ENCODE data around the gene RAB10. TPM values are rescaled to one million over a fixed set of nuclear protein-coding genes. Genes with fewer than 3 reads are reported as not detected.
"Not testable (repeated sequence)": the region's sequence is repeated elsewhere in the genome, so short reads cannot be mapped to it uniquely, and the experiment has no call there.

Gene RAB10
- polyA plus RNA-seq, 2 donors = 190 to 320 TPM

- 87 to 92% methylated on average over 1 of the region's 1 CpG for whole genome bisulfite sequencing, 2 donors
- Histone ChIP-seq H3K9me3 (ENCODE audit: control insufficient read depth in 2 of 2, insufficient read depth in 1 of 2, low read depth in 1 of 2, low read length in 1 of 2) (no peaks in the 10 kb centered on the region), H3K4me1 (ENCODE audit: control insufficient read depth in 2 of 2, insufficient read depth in 2 of 2, low read length in 1 of 2) (no peaks in the 10 kb centered on the region), H3K4me3 (ENCODE audit: low read depth in 1 of 2, low read length in 2 of 2) (no peak overlapping the region), H3K36me3 (ENCODE audit: control insufficient read depth in 2 of 2, insufficient read depth in 2 of 2, low read length in 1 of 2) (no peaks in the 10 kb centered on the region), H3K27ac (ENCODE audit: low read depth in 2 of 2, low read length in 1 of 2) (no peak overlapping the region), H3K27me3 (ENCODE audit: control insufficient read depth in 1 of 2, insufficient read depth in 2 of 2, low read length in 2 of 2) (no peaks in the 10 kb centered on the region)
Measured at GRCh38 chr2:26080356-26080755, 46.5 kb downstream of the RAB10 start.

GRCh38 chr2:26080925-26081324 is 47.0 kb downstream of the RAB10 start:
- not testable (repeated sequence) for H3K27me3 ChIP-seq (ENCODE audit: control insufficient read depth in 1 of 2, insufficient read depth in 2 of 2, low read length in 2 of 2); H3K36me3 ChIP-seq (ENCODE audit: control insufficient read depth in 2 of 2, insufficient read depth in 2 of 2, low read length in 1 of 2); H3K4me1 ChIP-seq (ENCODE audit: control insufficient read depth in 2 of 2, insufficient read depth in 2 of 2, low read length in 1 of 2); H3K27ac ChIP-seq (ENCODE audit: low read depth in 2 of 2, low read length in 1 of 2); H3K9me3 ChIP-seq (ENCODE audit: control insufficient read depth in 2 of 2, insufficient read depth in 1 of 2, low read depth in 1 of 2, low read length in 1 of 2); H3K4me3 ChIP-seq (ENCODE audit: low read depth in 1 of 2, low read length in 2 of 2)
- 95 to 97% methylated on average over 3 of the region's 3 CpGs for WGBS, 2 donors

- Histone ChIP-seq H3K27ac (ENCODE audit: low read depth in 2 of 2, low read length in 1 of 2) (no peak overlapping the region), H3K4me1 (ENCODE audit: control insufficient read depth in 2 of 2, insufficient read depth in 2 of 2, low read length in 1 of 2) (no peaks in the 10 kb centered on the region), H3K4me3 (ENCODE audit: low read depth in 1 of 2, low read length in 2 of 2) (no peak overlapping the region), H3K27me3 (ENCODE audit: control insufficient read depth in 1 of 2, insufficient read depth in 2 of 2, low read length in 2 of 2) (no peaks in the 10 kb centered on the region), H3K36me3 (ENCODE audit: control insufficient read depth in 2 of 2, insufficient read depth in 2 of 2, low read length in 1 of 2) (no peaks in the 10 kb centered on the region), H3K9me3 (ENCODE audit: control insufficient read depth in 2 of 2, insufficient read depth in 1 of 2, low read depth in 1 of 2, low read length in 1 of 2) (no peaks in the 10 kb centered on the region)
- 93 to 95% methylated on average over 5 of the region's 5 CpGs for WGBS, 2 donors
Measured at GRCh38 chr2:26081556-26081955, 47.7 kb downstream of the RAB10 start.

DNA sequence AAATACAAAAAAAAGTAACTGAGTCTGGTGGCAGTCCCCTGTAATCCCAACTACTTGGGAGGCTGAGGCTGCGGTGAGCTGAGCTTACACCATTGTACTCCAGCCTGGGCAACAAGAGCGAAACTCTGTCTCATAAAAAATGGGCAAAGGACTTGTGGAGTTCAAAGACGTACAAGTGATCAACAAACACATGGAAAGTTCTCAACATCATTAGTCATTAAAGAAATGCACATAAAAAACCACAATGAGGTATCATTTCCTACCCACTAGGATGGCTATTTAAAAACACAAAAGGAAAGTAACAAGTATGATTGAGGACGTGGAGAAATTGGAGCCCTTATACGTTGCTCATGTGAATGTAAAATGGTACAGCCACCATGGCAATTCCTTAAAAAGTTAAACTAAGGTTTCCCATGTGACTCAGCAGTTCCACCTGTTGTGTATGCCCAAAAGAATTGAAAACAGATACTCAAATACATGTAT is 52.3 kb downstream of the RAB10 start:
- no peak overlapping the region for H3K4me3 ChIP-seq (ENCODE audit: low read depth in 1 of 2, low read length in 2 of 2)
- H3K9me3 ChIP-seq (ENCODE audit: control insufficient read depth in 2 of 2, insufficient read depth in 1 of 2, low read depth in 1 of 2, low read length in 1 of 2) = no peaks in the 10 kb centered on the region
- WGBS, 2 donors = 77% methylated on average over 5 of the region's 5 CpGs
- no peaks in the 10 kb centered on the region for H3K36me3 ChIP-seq (ENCODE audit: control insufficient read depth in 2 of 2, insufficient read depth in 2 of 2, low read length in 1 of 2)
- H3K4me1 ChIP-seq (ENCODE audit: control insufficient read depth in 2 of 2, insufficient read depth in 2 of 2, low read length in 1 of 2) = peaks cover 0 to 2% of the 10 kb centered on the region in 2 donors
- H3K27me3 ChIP-seq (ENCODE audit: control insufficient read depth in 1 of 2, insufficient read depth in 2 of 2, low read length in 2 of 2) = no peaks in the 10 kb centered on the region
- no peak overlapping the region for H3K27ac ChIP-seq (ENCODE audit: low read depth in 2 of 2, low read length in 1 of 2)

DNA sequence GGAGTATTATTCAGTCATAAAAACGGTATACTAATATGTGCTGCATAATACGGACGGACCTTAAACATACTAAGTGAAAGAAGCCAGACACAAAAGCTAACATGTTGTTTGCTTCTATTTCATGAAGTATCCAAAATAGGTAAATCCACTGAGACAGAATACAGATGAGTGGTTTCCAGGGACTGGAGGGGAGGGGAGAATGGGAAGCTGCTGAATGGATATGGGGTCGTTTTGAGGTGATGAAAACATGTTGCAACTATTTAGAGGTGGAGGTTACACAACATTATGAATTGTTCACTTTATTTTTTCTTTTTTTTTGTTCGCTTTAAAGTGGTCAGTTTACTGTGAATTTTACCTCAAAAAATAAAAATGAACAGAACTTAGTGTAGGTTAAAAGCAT is 52.9 kb downstream of the RAB10 start:
- H3K4me1 ChIP-seq (ENCODE audit: control insufficient read depth in 2 of 2, insufficient read depth in 2 of 2, low read length in 1 of 2) = peaks cover 0 to 2% of the 10 kb centered on the region in 2 donors
- no peaks in the 10 kb centered on the region for H3K9me3 ChIP-seq (ENCODE audit: control insufficient read depth in 2 of 2, insufficient read depth in 1 of 2, low read depth in 1 of 2, low read length in 1 of 2)
- H3K27me3 ChIP-seq (ENCODE audit: control insufficient read depth in 1 of 2, insufficient read depth in 2 of 2, low read length in 2 of 2) = no peaks in the 10 kb centered on the region
- no peaks in the 10 kb centered on the region for H3K36me3 ChIP-seq (ENCODE audit: control insufficient read depth in 2 of 2, insufficient read depth in 2 of 2, low read length in 1 of 2)
- 80 to 81% methylated on average over 5 of the region's 5 CpGs for WGBS, 2 donors
- no peak overlapping the region for H3K4me3 ChIP-seq (ENCODE audit: low read depth in 1 of 2, low read length in 2 of 2)
- no peak overlapping the region for H3K27ac ChIP-seq (ENCODE audit: low read depth in 2 of 2, low read length in 1 of 2)

- H3K4me1 ChIP-seq (ENCODE audit: control insufficient read depth in 2 of 2, insufficient read depth in 2 of 2, low read length in 1 of 2) = peaks cover 0 to 2% of the 10 kb centered on the region in 2 donors
- no peaks in the 10 kb centered on the region for H3K27me3 ChIP-seq (ENCODE audit: control insufficient read depth in 1 of 2, insufficient read depth in 2 of 2, low read length in 2 of 2)
- H3K4me3 ChIP-seq (ENCODE audit: low read depth in 1 of 2, low read length in 2 of 2) = no peak overlapping the region
- no peaks in the 10 kb centered on the region for H3K9me3 ChIP-seq (ENCODE audit: control insufficient read depth in 2 of 2, insufficient read depth in 1 of 2, low read depth in 1 of 2, low read length in 1 of 2)
- no peak overlapping the region for H3K27ac ChIP-seq (ENCODE audit: low read depth in 2 of 2, low read length in 1 of 2)
- 93 to 98% methylated on average over 1 of the region's 1 CpG for WGBS, 2 donors
- no peaks in the 10 kb centered on the region for H3K36me3 ChIP-seq (ENCODE audit: control insufficient read depth in 2 of 2, insufficient read depth in 2 of 2, low read length in 1 of 2)
Measured at GRCh38 chr2:26088038-26088643, 54.3 kb downstream of the RAB10 start.

GRCh38 chr2:26088931-26089330 is 55.0 kb downstream of the RAB10 start:
- not testable (repeated sequence) for H3K27ac ChIP-seq (ENCODE audit: low read depth in 2 of 2, low read length in 1 of 2); H3K9me3 ChIP-seq (ENCODE audit: control insufficient read depth in 2 of 2, insufficient read depth in 1 of 2, low read depth in 1 of 2, low read length in 1 of 2); H3K4me3 ChIP-seq (ENCODE audit: low read depth in 1 of 2, low read length in 2 of 2); H3K27me3 ChIP-seq (ENCODE audit: control insufficient read depth in 1 of 2, insufficient read depth in 2 of 2, low read length in 2 of 2); H3K36me3 ChIP-seq (ENCODE audit: control insufficient read depth in 2 of 2, insufficient read depth in 2 of 2, low read length in 1 of 2); H3K4me1 ChIP-seq (ENCODE audit: control insufficient read depth in 2 of 2, insufficient read depth in 2 of 2, low read length in 1 of 2)
- 77 to 90% methylated on average over 4 of the region's 4 CpGs for WGBS, 2 donors

DNA sequence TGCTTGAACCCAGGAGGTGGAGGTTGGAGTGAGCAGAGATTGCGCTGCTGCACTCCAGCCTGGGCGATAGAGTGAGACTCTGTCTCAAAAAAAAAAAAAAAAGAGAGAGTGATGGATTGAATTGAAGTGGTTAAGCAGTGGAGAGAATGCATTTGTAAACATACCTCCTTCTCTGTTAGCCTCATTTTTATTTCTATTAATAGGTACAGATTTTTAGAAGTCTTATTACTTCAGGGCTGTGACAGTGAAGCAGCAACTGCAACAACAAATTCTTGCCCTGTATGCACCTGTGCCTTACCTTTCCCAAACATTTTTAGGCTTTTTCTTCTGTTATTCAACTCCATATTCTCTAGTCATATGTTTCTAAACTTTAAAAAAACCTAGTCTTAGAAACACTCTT is 55.5 kb downstream of the RAB10 start:
- no peak overlapping the region for H3K4me3 ChIP-seq (ENCODE audit: low read depth in 1 of 2, low read length in 2 of 2)
- no peaks in the 10 kb centered on the region for H3K36me3 ChIP-seq (ENCODE audit: control insufficient read depth in 2 of 2, insufficient read depth in 2 of 2, low read length in 1 of 2)
- H3K27ac ChIP-seq (ENCODE audit: low read depth in 2 of 2, low read length in 1 of 2) = no peak overlapping the region
- WGBS, 2 donors = 88 to 91% methylated on average over 2 of the region's 2 CpGs
- H3K4me1 ChIP-seq (ENCODE audit: control insufficient read depth in 2 of 2, insufficient read depth in 2 of 2, low read length in 1 of 2) = peaks cover 0 to 2% of the 10 kb centered on the region in 2 donors
- H3K9me3 ChIP-seq (ENCODE audit: control insufficient read depth in 2 of 2, insufficient read depth in 1 of 2, low read depth in 1 of 2, low read length in 1 of 2) = no peaks in the 10 kb centered on the region
- no peaks in the 10 kb centered on the region for H3K27me3 ChIP-seq (ENCODE audit: control insufficient read depth in 1 of 2, insufficient read depth in 2 of 2, low read length in 2 of 2)

DNA sequence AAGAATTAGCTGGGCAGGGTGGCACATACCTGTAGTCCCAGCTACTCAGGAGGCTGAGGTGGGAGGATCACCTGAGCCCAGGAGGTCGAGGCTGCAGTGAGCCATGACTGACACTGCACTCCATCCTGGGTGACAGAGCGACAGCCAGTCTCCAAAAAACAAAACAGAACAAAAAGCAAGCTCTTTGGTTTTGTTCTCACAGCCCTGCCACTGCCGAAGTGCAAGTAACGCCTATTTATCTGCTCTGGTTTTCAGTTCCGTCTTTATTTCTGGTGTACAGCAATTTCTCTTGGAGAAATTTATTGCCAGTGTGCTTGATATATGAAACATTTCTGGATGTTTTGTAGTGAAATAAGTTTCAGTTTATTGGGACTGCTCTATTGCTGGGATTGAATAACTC is 61.9 kb downstream of the RAB10 start:
- Histone ChIP-seq H3K27me3 (ENCODE audit: control insufficient read depth in 1 of 2, insufficient read depth in 2 of 2, low read length in 2 of 2) (no peaks in the 10 kb centered on the region), H3K9me3 (ENCODE audit: control insufficient read depth in 2 of 2, insufficient read depth in 1 of 2, low read depth in 1 of 2, low read length in 1 of 2) (no peaks in the 10 kb centered on the region), H3K4me1 (ENCODE audit: control insufficient read depth in 2 of 2, insufficient read depth in 2 of 2, low read length in 1 of 2) (peaks cover 0 to 2% of the 10 kb centered on the region in 2 donors), H3K4me3 (ENCODE audit: low read depth in 1 of 2, low read length in 2 of 2) (no peak overlapping the region), H3K27ac (ENCODE audit: low read depth in 2 of 2, low read length in 1 of 2) (no peak overlapping the region), H3K36me3 (ENCODE audit: control insufficient read depth in 2 of 2, insufficient read depth in 2 of 2, low read length in 1 of 2) (peaks cover 0 to 3% of the 10 kb centered on the region in 2 donors)
- WGBS, 2 donors = 91 to 96% methylated on average over 5 of the region's 5 CpGs

DNA sequence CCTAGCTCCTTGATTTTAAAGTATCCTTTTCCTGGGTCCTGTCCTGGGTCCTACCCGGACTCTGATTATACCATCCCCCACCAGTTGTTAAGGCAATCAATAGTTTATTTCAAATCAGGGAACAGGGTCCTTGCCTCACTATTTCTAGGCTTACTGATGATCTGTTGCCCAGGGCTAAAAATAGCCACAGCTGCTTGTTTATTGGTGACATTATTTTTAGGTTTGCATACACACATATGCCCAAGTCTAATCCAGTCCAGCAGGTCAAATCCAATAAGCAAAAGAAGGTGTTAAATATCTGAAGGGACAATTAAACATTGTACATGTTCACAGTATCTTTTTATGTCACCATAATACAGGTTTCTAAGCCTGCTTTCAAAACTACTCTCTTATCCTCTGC is 66.0 kb downstream of the RAB10 start:
- Histone ChIP-seq H3K4me1 (ENCODE audit: control insufficient read depth in 2 of 2, insufficient read depth in 2 of 2, low read length in 1 of 2) (peaks cover 0 to 2% of the 10 kb centered on the region in 2 donors), H3K27ac (ENCODE audit: low read depth in 2 of 2, low read length in 1 of 2) (no peak overlapping the region), H3K9me3 (ENCODE audit: control insufficient read depth in 2 of 2, insufficient read depth in 1 of 2, low read depth in 1 of 2, low read length in 1 of 2) (no peaks in the 10 kb centered on the region), H3K36me3 (ENCODE audit: control insufficient read depth in 2 of 2, insufficient read depth in 2 of 2, low read length in 1 of 2) (peaks cover 7 to 8% of the 10 kb centered on the region in 2 donors), H3K4me3 (ENCODE audit: low read depth in 1 of 2, low read length in 2 of 2) (no peak overlapping the region), H3K27me3 (ENCODE audit: control insufficient read depth in 1 of 2, insufficient read depth in 2 of 2, low read length in 2 of 2) (no peaks in the 10 kb centered on the region)
- 92 to 96% methylated on average over 1 of the region's 1 CpG for WGBS, 2 donors

All from esophagus (tissue), 2 donors.